Measurements from ENCODE around the gene AGAP5. TPM values are rescaled to one million over a fixed set of nuclear protein-coding genes. Genes with fewer than 3 reads are reported as not detected.
"Not testable (repeated sequence)": the region's sequence is repeated elsewhere in the genome, so short reads cannot be mapped to it uniquely, and the experiment has no call there.

AGAP5 gene
- total RNA-seq (10 to 100 TPM; 10.5 to 13.2 TPM), polyA plus RNA-seq (under 1 TPM in 2 of 3 donors, not detected in 1; 0.19 to 0.30 TPM), total RNA-seq (0 to 1.2 (median 0.49) reads per million in 6 experiments)

GRCh38 chr10:73697675-73698159 lies at the start of gene AGAP5:
AGAP5 (minus strand) TSS chr10:73698109; CDS start chr10:73697755, 354 bp downstream.
- DNase-seq, H3K4me3 Mint-ChIP-seq, ATAC-seq, H3K27ac Mint-ChIP-seq, H3K27me3 Mint-ChIP-seq, POLR2A ChIA-PET, H3K4me1 Mint-ChIP-seq, H3K9me3 Mint-ChIP-seq: not testable (repeated sequence)
- H3K36me3 Mint-ChIP-seq: peaks cover 0 to 29% (median 0%) of the 10 kb centered on the region in 3 donors

- H3K27ac Mint-ChIP-seq: peak overlapping the region in 6 of 10 donors; percentile 3 to 99 (median 68)
- peaks cover 3 to 52% (median 7%) of the 10 kb centered on the region in 3 donors for H3K36me3 Mint-ChIP-seq
- no peaks in the 10 kb centered on the region for H3K9me3 Mint-ChIP-seq
- H3K27me3 Mint-ChIP-seq: no peaks in the 10 kb centered on the region
- POLR2A ChIA-PET: interaction anchor here (0.6 to 2.0 kb wide), 3 partner anchors 12 to 26 kb away, joined by 3 to 7 read pairs (median 3); a partner anchor contains a TSS
- ATAC-seq: no peak
- peak overlapping the region; percentile 9 to 76 (median 68) for H3K4me3 Mint-ChIP-seq
- DNase-seq: no peak
- H3K4me1 Mint-ChIP-seq: peaks cover 29 to 63% (median 61%) of the 10 kb centered on the region in 4 donors
Measured at GRCh38 chr10:73746721-73747120, 48.8 kb upstream of the AGAP5 start.

- Mint-ChIP-seq H3K4me3 (peak overlapping the region; percentile 91 to 100 (median 100)), H3K27me3 (no peaks in the 10 kb centered on the region), H3K4me1 (peaks cover 16 to 50% (median 45%) of the 10 kb centered on the region in 4 donors), H3K27ac (peak overlapping the region; percentile 99 to 100 (median 100)), H3K36me3 (peaks cover 0 to 31% (median 4%) of the 10 kb centered on the region in 3 donors), H3K9me3 (no peaks in the 10 kb centered on the region)
- peak in 1 of 2 donors; percentile 34 for ATAC-seq
- POLR2A ChIA-PET: interaction anchor here (0.6 to 4.9 kb wide), 7 partner anchors 13 to 493 kb away, joined by 3 to 50 read pairs (median 5); a partner anchor contains a TSS
- DNase-seq: peak in 4 of 10 donors; percentile 15 to 46 (median 22)
Measured at GRCh38 chr10:73744664-73744975, 46.7 kb upstream of the AGAP5 start.

GRCh38 chr10:73743905-73744663 lies 46.2 kb upstream of the AGAP5 start, which contains the start of gene SEC24C:
SEC24C (plus strand) TSS chr10:73744372; CDS start chr10:73746833, 2,461 bp downstream.
- POLR2A ChIA-PET: interaction anchor here (0.6 to 4.9 kb wide), 16 partner anchors 8 to 492 kb away, joined by 3 to 50 read pairs (median 5); partner anchors contain the start of genes CHCHD1 and ZSWIM8
- H3K36me3 Mint-ChIP-seq: peaks cover 0 to 26% (median 2%) of the 10 kb centered on the region in 3 donors
- ATAC-seq: peak; percentile 90 to 95
- peaks cover 15 to 46% (median 40%) of the 10 kb centered on the region in 4 donors for H3K4me1 Mint-ChIP-seq
- no peaks in the 10 kb centered on the region for H3K27me3 Mint-ChIP-seq
- DNase-seq: peak; percentile 87 to 97 (median 95)
- peak within 1 kb of the TSS; percentile 91 to 100 (median 100) for H3K4me3 Mint-ChIP-seq
- H3K27ac Mint-ChIP-seq: peak within 1 kb of the TSS; percentile 99 to 100 (median 100)
- no peaks in the 10 kb centered on the region for H3K9me3 Mint-ChIP-seq

GRCh38 chr10:73743327-73743904 lies 45.5 kb upstream of the AGAP5 start:
- H3K27ac Mint-ChIP-seq: peak overlapping the region; percentile 99 to 100 (median 100)
- no peak for ATAC-seq
- H3K4me1 Mint-ChIP-seq: peaks cover 12 to 41% (median 37%) of the 10 kb centered on the region in 4 donors
- H3K36me3 Mint-ChIP-seq: peaks cover 0 to 20% (median 0%) of the 10 kb centered on the region in 3 donors
- peak overlapping the region; percentile 91 to 100 (median 100) for H3K4me3 Mint-ChIP-seq
- no peaks in the 10 kb centered on the region for H3K27me3 Mint-ChIP-seq
- no peaks in the 10 kb centered on the region for H3K9me3 Mint-ChIP-seq
- no peak for DNase-seq
- POLR2A ChIA-PET: interaction anchor here (0.6 to 4.9 kb wide), 15 partner anchors 8 to 122 kb away, joined by 3 to 50 read pairs (median 5); partner anchors contain the start of genes CHCHD1 and ZSWIM8

- POLR2A ChIA-PET: interaction anchor here (0.6 to 4.9 kb wide), 5 partner anchors 11 to 45 kb away, joined by 4 to 50 read pairs (median 7); partner anchors contain the start of genes CHCHD1 and ZSWIM8
- Mint-ChIP-seq H3K27ac (peak overlapping the region in 6 of 10 donors; percentile 3 to 100 (median 52)), H3K36me3 (peaks cover 0 to 15% (median 0%) of the 10 kb centered on the region in 3 donors), H3K27me3 (no peaks in the 10 kb centered on the region), H3K4me3 (peak overlapping the region in 3 of 10 donors; percentile 69 to 100 (median 98)), H3K9me3 (no peaks in the 10 kb centered on the region), H3K4me1 (peaks cover 12 to 37% (median 37%) of the 10 kb centered on the region in 4 donors)
- DNase-seq (no peak), ATAC-seq (no peak)
Measured at GRCh38 chr10:73742454-73742734, 44.5 kb upstream of the AGAP5 start.

- DNase-seq: not testable (repeated sequence)
Measured at GRCh38 chr10:73740501-73741254, 42.8 kb upstream of the AGAP5 start.

GRCh38 chr10:73734796-73735305 lies 36.9 kb upstream of the AGAP5 start:
- H3K4me1 Mint-ChIP-seq: peaks cover 8 to 18% (median 15%) of the 10 kb centered on the region in 4 donors
- ATAC-seq (no peak), DNase-seq (no peak)
- no peaks in the 10 kb centered on the region for H3K9me3 Mint-ChIP-seq
- POLR2A ChIA-PET: interaction anchor here (1.0 to 1.1 kb wide), 2 partner anchors 9 to 38 kb away, joined by 3 to 5 read pairs; no protein-coding TSS in a partner anchor
- peak overlapping the region in 1 of 10 donors; percentile 77 for H3K4me3 Mint-ChIP-seq
- no peak overlapping the region for H3K27ac Mint-ChIP-seq
- H3K36me3 Mint-ChIP-seq: peaks cover 0 to 13% (median 0%) of the 10 kb centered on the region in 3 donors
- no peaks in the 10 kb centered on the region for H3K27me3 Mint-ChIP-seq

More at GRCh38 chr10:73740501-73741254, 42.8 kb upstream of the AGAP5 start:
- H3K36me3 Mint-ChIP-seq, H3K4me3 Mint-ChIP-seq, H3K27me3 Mint-ChIP-seq, H3K9me3 Mint-ChIP-seq, ATAC-seq: not testable (repeated sequence)
- POLR2A ChIA-PET: interaction anchor here (1.9 to 4.9 kb wide), 2 partner anchors 9 to 32 kb away, joined by 8 to 50 read pairs; a partner anchor contains a TSS
- Mint-ChIP-seq H3K27ac (peak overlapping the region in 3 of 10 donors; percentile 33 to 76 (median 56)), H3K4me1 (peaks cover 10 to 29% (median 26%) of the 10 kb centered on the region in 4 donors)

- no peak overlapping the region for H3K27ac Mint-ChIP-seq
Measured at GRCh38 chr10:73734028-73734720, 36.3 kb upstream of the AGAP5 start.

GRCh38 chr10:73732931-73733623 lies 35.2 kb upstream of the AGAP5 start:
- H3K4me1 Mint-ChIP-seq: peaks cover 11 to 24% (median 18%) of the 10 kb centered on the region in 4 donors
- peaks cover 0 to 13% (median 0%) of the 10 kb centered on the region in 3 donors for H3K36me3 Mint-ChIP-seq
- ATAC-seq (no peak), DNase-seq (no peak)
- H3K4me3 Mint-ChIP-seq: no peak overlapping the region
- POLR2A ChIA-PET: interaction anchor here (0.8 to 5.3 kb wide), 2 partner anchors 10 to 33 kb away, joined by 6 to 50 read pairs; partner anchors contain the start of gene SEC24C
- no peaks in the 10 kb centered on the region for H3K27me3 Mint-ChIP-seq
- no peaks in the 10 kb centered on the region for H3K9me3 Mint-ChIP-seq
- H3K27ac Mint-ChIP-seq: no peak overlapping the region

More at GRCh38 chr10:73734028-73734720, 36.3 kb upstream of the AGAP5 start:
- DNase-seq (no peak), ATAC-seq (no peak)
- Mint-ChIP-seq H3K4me1 (peaks cover 11 to 23% (median 18%) of the 10 kb centered on the region in 4 donors), H3K9me3 (no peaks in the 10 kb centered on the region), H3K27me3 (no peaks in the 10 kb centered on the region), H3K4me3 (no peak overlapping the region), H3K36me3 (peaks cover 0 to 13% (median 0%) of the 10 kb centered on the region in 3 donors)
- POLR2A ChIA-PET: interaction anchor here (0.7 to 5.3 kb wide), 5 partner anchors 9 to 252 kb away, joined by 3 to 50 read pairs (median 5); partner anchors contain the start of gene SEC24C
